Common myeloid progenitor, CD34-positive (primary cell): ENCODE results near the gene BMF.

Experiments used
- CTCF ChIA-PET: fragments of 350-600 bp; sonication (Branson Sonifier 250); formaldehyde crosslinking; loops from one replicate; lab custom pipeline; 2021; ENCODE audit warnings: antibody characterized with exemption; lab: Charles Lee
- POLR2A ChIA-PET: fragments of 350-600 bp; sonication (Branson Sonifier 250); formaldehyde crosslinking; loops from one replicate; lab custom pipeline; 2021; ENCODE audit warnings: antibody characterized with exemption; lab: Charles Lee
- DNase-seq, 3 donors: peaks; one replicate each; pipeline versions ENCODE4 v3.0.0 to v3.0.0-alpha.2; 2013
- H3K27ac ChIP-seq, 2 experiments: 1 replicate in 1 of 2; 2 replicates in 1 of 2; pipeline ENCODE4 v1.7.0; 2013; ENCODE audit warnings: inconsistent platforms in 2 of 2, low read length in 2 of 2, mild to moderate bottlenecking in 2 of 2, low read depth in 1 of 2, moderate library complexity in 1 of 2; ENCODE audit not compliant: severe bottlenecking in 2 of 2, insufficient read depth in 1 of 2, poor library complexity in 1 of 2
- H3K27me3 ChIP-seq, 5 experiments: replicated peaks in 2 of 5; 1 replicate in 3 of 5; 2 replicates in 2 of 5; pipeline versions ENCODE4 v1.6.1 to v1.7.0; 2013; ENCODE audit warnings: low read length in 4 of 5, mild to moderate bottlenecking in 2 of 5, moderate library complexity in 2 of 5, inconsistent platforms in 1 of 5; ENCODE audit not compliant: insufficient read depth in 5 of 5, control insufficient read depth in 4 of 5
- H3K36me3 ChIP-seq, 4 experiments: 1 replicate in 2 of 4; 2 replicates in 2 of 4; pipeline versions ENCODE4 v1.6.1 to v1.7.0; 2013; ENCODE audit warnings: low read length in 3 of 4, control low read depth in 1 of 4, mild to moderate bottlenecking in 1 of 4; ENCODE audit not compliant: control insufficient read depth in 4 of 4, insufficient read depth in 4 of 4
- H3K4me1 ChIP-seq, 4 experiments: 1 replicate in 3 of 4; 2 replicates in 1 of 4; pipeline versions ENCODE4 v1.6.1 to v1.7.1; 2013; ENCODE audit warnings: low read length in 3 of 4, mild to moderate bottlenecking in 3 of 4, control low read depth in 1 of 4, inconsistent platforms in 1 of 4, moderate library complexity in 1 of 4; ENCODE audit not compliant: control insufficient read depth in 4 of 4, insufficient read depth in 4 of 4; ENCODE audit errors: control extremely low read depth in 1 of 4
- H3K4me3 ChIP-seq, 7 experiments: 1 replicate in 4 of 7; 2 replicates in 3 of 7; pipeline versions ENCODE4 v1.5.1 to v1.7.0; 2013; ENCODE audit warnings: mild to moderate bottlenecking in 7 of 7, low read length in 6 of 7, moderate library complexity in 6 of 7, inconsistent platforms in 2 of 7, low read depth in 2 of 7, control low read depth in 1 of 7; ENCODE audit not compliant: insufficient read depth in 4 of 7, control insufficient read depth in 1 of 7; ENCODE audit errors: extremely low read depth in 1 of 7
- H3K9me3 ChIP-seq, 5 experiments: 1 replicate in 4 of 5; 2 replicates in 1 of 5; pipeline versions ENCODE4 v1.6.1 to v1.7.1; 2013; ENCODE audit warnings: low read length in 4 of 5, mild to moderate bottlenecking in 2 of 5, inconsistent platforms in 1 of 5, low read depth in 1 of 5, moderate library complexity in 1 of 5; ENCODE audit not compliant: control insufficient read depth in 4 of 5, insufficient read depth in 2 of 5; ENCODE audit errors: control extremely low read depth in 1 of 5
- WGBS: methylation state at CpG from one replicate; pipeline ENCODE4 v1.1.5; 2013; ENCODE audit not compliant: insufficient coverage; 5-methylcytosine and 5-hydroxymethylcytosine counted together

BMF gene

DNA sequence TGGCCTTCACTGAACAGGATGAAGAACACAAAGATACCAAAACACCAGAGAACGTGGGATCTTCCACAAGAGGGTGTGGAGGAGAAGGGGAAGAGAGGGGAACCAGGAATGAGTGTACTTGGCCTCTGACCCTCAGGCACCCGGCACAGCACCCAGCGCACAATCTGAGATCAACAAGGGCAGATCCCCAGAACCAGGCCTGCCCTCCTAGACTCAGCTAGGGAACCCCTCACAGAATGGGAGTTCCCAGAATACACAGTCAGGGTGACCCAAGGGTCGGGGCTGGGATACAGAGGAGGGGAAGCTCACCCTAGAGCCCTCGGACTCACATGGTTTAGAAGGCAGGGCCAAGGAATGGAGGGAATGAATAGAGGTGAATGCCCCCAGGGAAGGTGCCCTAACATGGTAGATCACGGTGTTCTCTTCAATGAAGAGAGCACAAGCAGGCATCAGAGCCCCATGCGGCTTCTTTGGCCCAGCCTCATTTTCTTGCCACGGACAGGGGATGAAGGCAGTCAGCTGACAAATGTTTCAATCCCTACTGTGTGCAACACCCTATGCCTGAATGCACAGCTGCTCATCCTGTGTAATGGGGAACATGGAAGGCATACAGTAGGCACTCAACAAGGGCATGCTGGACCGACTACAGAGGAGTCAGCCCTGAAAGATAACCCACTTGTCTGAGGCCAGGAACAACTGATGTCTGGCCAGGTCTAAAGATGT, 13.1 kb downstream of the BMF start:
- 73% methylated on average over 8 of the region's 9 CpGs for WGBS
- CTCF ChIA-PET, result interaction anchor here (0.9 to 15.1 kb wide), 8 partner anchors 9 to 184 kb away, joined by 3 to 224 read pairs (median 6); partner anchors contain the start of gene BMF
- POLR2A ChIA-PET, result no interaction called here

DNA sequence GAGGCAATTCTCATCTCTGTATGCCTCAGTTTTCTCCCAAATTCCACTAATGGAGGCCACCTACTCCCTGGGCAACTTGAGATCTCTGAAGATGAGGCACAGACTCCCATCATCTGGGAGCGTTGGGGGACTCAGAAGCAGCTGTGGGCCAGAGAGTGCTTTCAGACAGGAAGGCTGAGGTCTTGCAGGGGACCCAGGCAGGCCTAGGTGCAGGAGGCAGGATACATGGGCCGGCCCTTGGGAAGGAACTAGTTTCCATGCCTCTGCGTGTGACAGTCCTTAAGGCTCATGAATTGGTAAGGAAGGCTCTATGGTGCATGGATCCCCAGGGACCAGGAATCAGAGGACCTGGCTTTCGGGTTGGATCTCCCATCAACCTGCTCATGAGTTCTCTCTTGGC, 14.5 kb downstream of the BMF start:
- no peaks in the 10 kb centered on the region for H3K9me3 ChIP-seq
- DNase-seq, result no peak
- peaks cover 2 to 81% (median 69%) of the 10 kb centered on the region in 4 experiments for H3K4me1 ChIP-seq
- H3K27me3 ChIP-seq, result no peaks in the 10 kb centered on the region
- 100% methylated on average over 4 of the region's 4 CpGs for WGBS
- CTCF ChIA-PET, result interaction anchor here (1.2 to 11.8 kb wide), 4 partner anchors 11 to 181 kb away, joined by 3 to 117 read pairs (median 12); partner anchors contain the start of gene BMF
- POLR2A ChIA-PET, result no interaction called here
- H3K4me3 ChIP-seq, result no peak overlapping the region
- H3K27ac ChIP-seq, result no peak overlapping the region
- peaks cover 0 to 21% (median 13%) of the 10 kb centered on the region in 4 experiments for H3K36me3 ChIP-seq

More for the DNA sequence above, 13.1 kb downstream of the BMF start:
- Histone ChIP-seq H3K27ac (peak overlapping the region in 1 of 2 experiments; percentile 21), H3K9me3 (no peaks in the 10 kb centered on the region), H3K4me3 (no peak overlapping the region), H3K36me3 (peaks cover 0 to 12% (median 6%) of the 10 kb centered on the region in 4 experiments), H3K27me3 (no peaks in the 10 kb centered on the region), H3K4me1 (peaks cover 7 to 91% (median 83%) of the 10 kb centered on the region in 4 experiments)
- no peak for DNase-seq

DNA sequence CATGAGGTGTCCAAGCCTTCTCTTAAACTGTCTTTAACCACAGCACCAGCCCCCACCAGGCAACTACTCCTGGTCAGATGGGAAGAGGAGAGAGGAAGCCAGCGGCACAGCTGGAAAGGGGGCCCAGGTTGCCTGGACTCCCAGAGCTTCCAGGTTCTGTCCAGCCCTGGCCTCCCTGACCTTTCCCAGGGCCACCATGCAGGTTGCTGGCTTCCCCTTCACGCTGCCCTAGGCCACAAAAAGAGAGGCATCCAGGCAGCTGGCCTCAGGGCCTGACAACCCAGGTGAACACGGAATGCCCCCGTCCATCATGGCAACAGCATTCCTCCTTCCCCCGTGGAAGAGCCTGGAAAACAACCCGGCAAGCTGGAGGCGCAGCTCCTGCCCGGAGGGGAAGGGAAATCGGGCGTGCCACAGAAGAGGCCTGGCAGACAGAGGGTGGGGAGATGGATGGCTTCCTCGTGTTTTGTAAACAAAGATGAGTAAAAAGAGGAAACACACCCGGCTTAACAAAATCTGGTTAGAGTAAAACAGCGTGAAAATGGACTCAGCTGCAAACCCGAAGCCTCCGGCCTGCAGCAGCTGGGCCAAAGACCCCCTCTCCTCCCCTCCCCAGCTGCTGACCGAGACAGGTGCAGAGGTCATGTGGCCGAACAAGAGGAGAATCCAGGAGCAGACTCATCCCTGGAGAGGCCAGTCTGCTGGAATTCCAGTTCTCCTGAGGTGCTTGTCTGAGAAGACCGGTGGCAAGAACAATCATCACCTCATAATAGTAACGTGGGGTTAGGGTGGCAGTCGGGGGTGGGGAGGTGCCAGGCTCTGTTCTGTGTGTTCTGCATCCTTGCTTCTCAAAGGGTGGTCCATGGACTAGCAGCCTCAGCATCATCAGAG, 15.5 kb downstream of the BMF start:
- no peaks in the 10 kb centered on the region for H3K27me3 ChIP-seq
- ChIA-PET CTCF (interaction anchor here (1.0 to 11.8 kb wide), 6 partner anchors 12 to 190 kb away, joined by 3 to 117 read pairs (median 4); partner anchors contain the start of gene BMF), POLR2A (interaction anchor here (0.7 kb wide), 1 partner anchor 19 kb away, joined by 3 read pairs; no protein-coding TSS in a partner anchor)
- no peak overlapping the region for H3K27ac ChIP-seq
- H3K36me3 ChIP-seq, result peaks cover 0 to 21% (median 13%) of the 10 kb centered on the region in 4 experiments
- DNase-seq, result peak in 1 of 3 donors; percentile 34
- H3K4me1 ChIP-seq, result peaks cover 0 to 79% (median 60%) of the 10 kb centered on the region in 4 experiments
- H3K9me3 ChIP-seq, result no peaks in the 10 kb centered on the region
- 71% methylated on average over 19 of the region's 20 CpGs for WGBS
- H3K4me3 ChIP-seq, result no peak overlapping the region

DNA sequence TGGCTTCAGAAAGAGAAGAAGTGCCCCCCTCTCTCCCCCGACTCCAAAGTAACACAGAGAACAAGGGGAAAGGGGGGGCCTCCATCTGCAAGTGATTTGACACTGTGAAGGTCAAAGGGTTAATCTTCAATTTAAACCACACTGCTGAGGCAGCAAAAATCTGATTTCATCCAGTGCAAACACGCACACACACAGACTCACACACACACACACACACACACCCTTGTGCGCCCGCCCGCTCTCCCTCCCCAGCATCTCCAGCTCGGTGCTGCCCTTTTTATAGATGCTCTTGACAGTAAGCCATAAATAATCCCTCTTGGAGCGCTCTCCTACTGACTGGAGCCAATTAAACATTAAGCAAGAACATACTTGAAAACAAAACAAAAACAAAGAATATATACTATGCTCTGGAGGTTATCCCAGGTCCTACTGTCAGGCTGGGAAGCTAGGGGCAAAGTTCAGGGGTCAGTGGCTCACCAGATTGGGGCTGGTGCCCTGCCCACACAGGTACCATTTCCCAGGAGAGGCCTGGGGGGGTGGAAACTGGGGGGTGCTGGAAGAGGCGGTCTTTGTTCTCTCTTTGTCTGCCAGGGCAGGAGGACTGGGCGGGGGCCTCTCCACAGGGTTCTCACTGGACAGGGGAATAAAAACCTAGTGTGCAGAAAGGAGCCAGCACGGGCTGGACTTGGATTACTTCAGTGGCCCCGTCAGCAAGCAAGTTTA, 16.3 kb downstream of the BMF start:
- DNase-seq, result peak in 2 of 3 donors; percentile 52 to 62
- Histone ChIP-seq H3K4me1 (peaks cover 0 to 76% (median 51%) of the 10 kb centered on the region in 4 experiments), H3K9me3 (no peaks in the 10 kb centered on the region), H3K4me3 (no peak overlapping the region), H3K27ac (no peak overlapping the region), H3K27me3 (no peaks in the 10 kb centered on the region), H3K36me3 (peaks cover 0 to 21% (median 13%) of the 10 kb centered on the region in 4 experiments)
- ChIA-PET POLR2A (interaction anchor here (0.6 to 0.7 kb wide), 2 partner anchors 12 to 19 kb away, joined by 3 read pairs; no protein-coding TSS in a partner anchor), CTCF (interaction anchor here (0.9 to 11.8 kb wide), 6 partner anchors 9 to 191 kb away, joined by 3 to 117 read pairs (median 4); partner anchors contain the start of gene BMF)
- WGBS, result 56% methylated on average over 7 of the region's 11 CpGs

DNA sequence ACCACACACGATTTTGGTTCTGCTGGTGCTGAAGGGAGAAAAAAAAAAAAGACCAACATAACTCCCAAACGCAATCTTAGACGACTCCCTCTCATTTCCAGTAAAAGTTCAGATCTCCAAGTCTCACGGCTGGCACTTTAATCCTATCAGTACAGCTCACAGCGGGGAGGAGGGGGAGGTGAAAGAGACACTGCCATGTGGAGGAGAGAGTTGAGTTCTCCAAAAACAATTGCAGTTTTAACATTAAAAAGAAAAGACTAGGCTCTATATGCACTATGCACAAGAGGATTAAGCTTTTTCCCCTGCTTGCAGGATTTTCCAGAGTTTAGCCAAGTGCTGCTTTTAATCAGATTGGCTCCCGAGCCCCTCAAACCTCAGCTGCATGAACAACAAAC, 16.8 kb downstream of the BMF start:
- no peak for DNase-seq
- Histone ChIP-seq H3K4me3 (no peak overlapping the region), H3K36me3 (peaks cover 0 to 21% (median 13%) of the 10 kb centered on the region in 4 experiments), H3K27me3 (no peaks in the 10 kb centered on the region), H3K9me3 (no peaks in the 10 kb centered on the region), H3K4me1 (peaks cover 0 to 70% (median 46%) of the 10 kb centered on the region in 4 experiments), H3K27ac (no peak overlapping the region)
- ChIA-PET POLR2A (interaction anchor here (0.6 kb wide), 1 partner anchor 11 kb away, joined by 3 read pairs; no protein-coding TSS in a partner anchor), CTCF (interaction anchor here (0.9 to 11.8 kb wide), 5 partner anchors 8 to 38 kb away, joined by 3 to 117 read pairs (median 5); partner anchors contain the start of gene BMF)
- 40% methylated on average over 1 of the region's 6 CpGs for WGBS

DNA sequence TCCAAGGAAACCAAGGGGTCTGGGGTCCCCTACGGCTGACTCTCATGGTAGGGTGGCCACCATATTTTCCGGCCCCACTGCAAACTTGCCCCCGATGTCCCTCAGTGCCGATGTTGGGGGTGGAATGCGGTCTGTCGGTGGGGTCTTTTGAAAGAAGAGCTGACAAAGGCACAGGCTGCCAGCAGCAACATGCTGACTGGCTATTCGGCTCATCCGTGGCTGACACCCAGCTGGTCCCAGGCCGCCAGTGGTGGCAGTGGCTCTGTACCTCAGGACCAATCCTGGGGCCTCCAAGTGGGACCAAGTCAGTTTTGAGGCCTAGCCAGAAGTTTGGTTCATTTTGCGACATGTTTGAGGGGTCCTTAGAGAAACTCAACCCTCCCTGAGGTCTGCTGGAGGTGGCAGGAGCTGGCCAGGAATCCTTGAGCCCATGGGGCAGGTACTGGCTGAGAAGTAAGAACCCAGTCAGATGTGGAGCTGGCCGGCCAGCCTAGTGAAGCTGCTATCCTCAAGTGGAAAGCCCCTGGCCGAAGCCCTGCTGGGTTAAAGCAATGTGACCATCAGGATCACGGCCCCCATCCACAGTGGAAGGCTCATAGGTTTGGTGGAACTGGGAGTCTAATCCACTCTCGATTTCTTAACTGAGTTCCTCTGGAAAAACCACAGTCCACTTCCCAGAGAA, 17.8 kb downstream of the BMF start:
- Histone ChIP-seq H3K4me1 (peaks cover 0 to 61% (median 37%) of the 10 kb centered on the region in 4 experiments), H3K27ac (no peak overlapping the region), H3K9me3 (no peaks in the 10 kb centered on the region), H3K27me3 (no peaks in the 10 kb centered on the region), H3K4me3 (no peak overlapping the region), H3K36me3 (peaks cover 0 to 21% (median 13%) of the 10 kb centered on the region in 4 experiments)
- no peak for DNase-seq
- POLR2A ChIA-PET, result no interaction called here
- CTCF ChIA-PET, result interaction anchor here (1.7 to 11.8 kb wide), 3 partner anchors 14 to 23 kb away, joined by 4 to 117 read pairs (median 5); partner anchors contain the start of gene BMF
- WGBS, result 97% methylated on average over 14 of the region's 14 CpGs
